Activated CD8-positive, alpha-beta T cell treated with anti-CD3 and anti-CD28 coated beads for 36 hours (primary cell): ENCODE results near the gene FGD5. TPM values are rescaled to one million over a fixed set of nuclear protein-coding genes. Genes with fewer than 3 reads are reported as not detected.

Source experiments
- ATAC-seq: fragments of 200-7000 bp; cut with Tn5 transposase; one replicate; pipeline ENCODE4 v1.10.0; 2021; ENCODE audit warnings: mild to moderate bottlenecking, moderate library complexity
- CTCF ChIA-PET: fragments of 350-600 bp; sonication (Branson Sonifier 250); formaldehyde crosslinking; loops from one replicate; lab custom pipeline; 2021; ENCODE audit warnings: antibody characterized with exemption; lab: Charles Lee
- POLR2A ChIA-PET: fragments of 350-600 bp; sonication (Branson Sonifier 250); formaldehyde crosslinking; loops from one replicate; lab custom pipeline; 2021; ENCODE audit warnings: antibody characterized with exemption; lab: Charles Lee
- DNase-seq: peaks from one replicate; pipeline ENCODE4 v3.0.0-alpha.2; 2020
- H3K27ac Mint-ChIP-seq: one replicate; pipeline ENCODE4 v1.8.0; 2021; ENCODE audit warnings: mild to moderate bottlenecking, mixed read lengths
- H3K27me3 Mint-ChIP-seq: one replicate; pipeline ENCODE4 v1.8.0; 2021; ENCODE audit warnings: mixed read lengths
- H3K36me3 Mint-ChIP-seq: one replicate; pipeline ENCODE4 v1.8.0; 2021; ENCODE audit warnings: low read depth, mixed read lengths
- H3K4me1 Mint-ChIP-seq: one replicate; pipeline ENCODE4 v1.8.0; 2021; ENCODE audit warnings: low read depth, mixed read lengths
- H3K4me3 Mint-ChIP-seq: one replicate; pipeline ENCODE4 v1.8.0; 2021; ENCODE audit warnings: mild to moderate bottlenecking, moderate library complexity, mixed read lengths
- H3K9me3 Mint-ChIP-seq: one replicate; pipeline ENCODE4 v1.8.0; 2021; ENCODE audit warnings: mixed read lengths
- CTCF ChIP-seq: fragments of 200-600 bp; IDR thresholded peaks from one replicate; pipeline ENCODE4 v1.8.0; 2022; ENCODE audit warnings: antibody characterized with exemption, mild to moderate bottlenecking
- intact Hi-C: fragments of 100-400 bp; cut with micrococcal nuclease; formaldehyde crosslinking; loops from one replicate; pipeline ENCODE4 v1.10.0; 2022
- total RNA-seq, 2 experiments: library from RNA; stranded (reverse); gene quantifications; one replicate each; pipeline ENCODE4 v1.2.3, GENCODE V29; 2021

FGD5 gene
- total RNA-seq, 2 experiments from 2014 or later, result not detected

- TF ChIP-seq CTCF, result no peak
- Mint-ChIP-seq H3K4me1 (no peaks in the 10 kb centered on the region), H3K9me3 (no peaks in the 10 kb centered on the region), H3K36me3 (no peaks in the 10 kb centered on the region), H3K27ac (no peak overlapping the region), H3K4me3 (no peak overlapping the region), H3K27me3 (peaks cover 11% of the 10 kb centered on the region)
- ATAC-seq (no peak), DNase-seq (no peak)
- POLR2A ChIA-PET, result no interaction called here
- intact Hi-C loops, result no loop called here
- CTCF ChIA-PET, result interaction anchor here (1.4 to 1.6 kb wide), 2 partner anchors 37 to 95 kb away, joined by 4 read pairs; no protein-coding TSS in a partner anchor
Observed at GRCh38 chr3:14826069-14826468, 7.3 kb downstream of the FGD5 start.

- Mint-ChIP-seq H3K36me3 (no peaks in the 10 kb centered on the region), H3K27ac (no peak overlapping the region), H3K9me3 (no peaks in the 10 kb centered on the region), H3K4me3 (no peak overlapping the region), H3K27me3 (peaks cover 9% of the 10 kb centered on the region), H3K4me1 (no peaks in the 10 kb centered on the region)
- DNase-seq (no peak), ATAC-seq (no peak)
- CTCF ChIA-PET, result no interaction called here
- intact Hi-C loops, result no loop called here
- TF ChIP-seq CTCF, result no peak
- POLR2A ChIA-PET, result no interaction called here
Observed at GRCh38 chr3:14827776-14828175, 9.0 kb downstream of the FGD5 start.

GRCh38 chr3:14829811-14830210 lies 11.0 kb downstream of the FGD5 start:
- H3K27ac Mint-ChIP-seq, result no peak overlapping the region
- DNase-seq (no peak), ATAC-seq (no peak)
- peaks cover 9% of the 10 kb centered on the region for H3K27me3 Mint-ChIP-seq
- POLR2A ChIA-PET, result no interaction called here
- H3K4me1 Mint-ChIP-seq, result no peaks in the 10 kb centered on the region
- intact Hi-C loops, result no loop called here
- no peaks in the 10 kb centered on the region for H3K9me3 Mint-ChIP-seq
- no peak overlapping the region for H3K4me3 Mint-ChIP-seq
- TF ChIP-seq CTCF, result no peak
- H3K36me3 Mint-ChIP-seq, result no peaks in the 10 kb centered on the region
- CTCF ChIA-PET, result no interaction called here

GRCh38 chr3:14831916-14832450 lies 13.2 kb downstream of the FGD5 start:
- Mint-ChIP-seq H3K4me1 (no peaks in the 10 kb centered on the region), H3K27ac (no peak overlapping the region), H3K9me3 (no peaks in the 10 kb centered on the region), H3K27me3 (peaks cover 6% of the 10 kb centered on the region), H3K36me3 (no peaks in the 10 kb centered on the region), H3K4me3 (no peak overlapping the region)
- DNase-seq (no peak), ATAC-seq (no peak)
- TF ChIP-seq CTCF, result no peak
- ChIA-PET POLR2A (interaction anchor here (0.7 kb wide), 1 partner anchor 1402 kb away, joined by 3 read pairs; no protein-coding TSS in a partner anchor), CTCF (interaction anchor here (1.2 to 2.0 kb wide), 3 partner anchors 26 to 95 kb away, joined by 3 to 7 read pairs (median 3); no protein-coding TSS in a partner anchor)
- intact Hi-C loops, result no loop called here

GRCh38 chr3:14832975-14833722 lies 14.4 kb downstream of the FGD5 start:
- H3K9me3 Mint-ChIP-seq, result no peaks in the 10 kb centered on the region
- intact Hi-C loops, result no loop called here
- no peak overlapping the region for H3K27ac Mint-ChIP-seq
- ChIA-PET CTCF (interaction anchor here (2.0 kb wide), 1 partner anchor 88 kb away, joined by 7 read pairs; no protein-coding TSS in a partner anchor), POLR2A (no interaction called here)
- H3K4me3 Mint-ChIP-seq, result no peak overlapping the region
- peaks cover 3% of the 10 kb centered on the region for H3K27me3 Mint-ChIP-seq
- no peak for TF ChIP-seq CTCF
- H3K4me1 Mint-ChIP-seq, result no peaks in the 10 kb centered on the region
- ATAC-seq (no peak), DNase-seq (no peak)
- H3K36me3 Mint-ChIP-seq, result no peaks in the 10 kb centered on the region
